Measurements from ENCODE around the gene ATG16L2. TPM values are rescaled to one million over a fixed set of nuclear protein-coding genes. Genes with fewer than 3 reads are reported as not detected.

Gene ATG16L2
- total and polyA plus RNA-seq, 3 donors from 2014 or later: 16.2 to 39.5 (median 33.8) TPM

DNA sequence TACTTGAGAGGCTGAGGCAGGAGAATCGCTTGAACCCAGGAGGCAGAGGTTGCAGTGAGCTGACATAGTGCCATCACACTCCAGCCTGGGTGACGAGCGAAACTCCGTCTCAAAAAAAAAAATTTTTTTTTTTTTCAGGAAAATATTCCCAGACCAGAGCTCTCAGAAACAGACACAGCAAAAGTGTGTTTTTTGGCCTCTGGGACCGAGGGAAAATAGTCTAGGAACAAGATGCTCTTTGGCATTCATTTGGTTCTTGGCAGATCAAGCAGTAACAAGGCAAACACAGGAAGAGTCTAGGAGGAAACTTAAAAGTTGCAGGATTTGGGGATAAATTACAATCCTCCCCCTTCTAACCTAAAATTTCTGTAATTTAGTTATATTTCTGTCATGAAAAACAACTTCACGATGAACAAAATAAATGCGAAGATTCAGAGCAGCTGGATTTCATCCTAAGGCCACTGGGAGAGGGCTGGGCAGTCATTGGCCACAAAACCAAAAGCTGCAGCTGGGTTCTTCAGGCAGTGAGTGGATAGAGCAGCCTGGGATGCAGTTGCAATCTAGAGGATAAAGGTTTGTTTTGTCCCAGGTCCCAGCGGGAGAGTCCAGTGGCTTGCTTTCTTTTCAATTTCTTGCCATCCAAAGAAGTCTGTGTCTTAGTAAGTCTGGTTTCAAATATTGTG is 19.7 kb downstream of the ATG16L2 start:
- WGBS, 2 donors: 32 to 38% methylated on average over 8 of the region's 8 CpGs
- H3K4me3 ChIP-seq: no peak overlapping the region
- H3K36me3 ChIP-seq (ENCODE audit: low read depth, missing control alignments): no peaks in the 10 kb centered on the region
- H3K27me3 ChIP-seq: no peaks in the 10 kb centered on the region
- TF ChIP-seq, protein P1, sequence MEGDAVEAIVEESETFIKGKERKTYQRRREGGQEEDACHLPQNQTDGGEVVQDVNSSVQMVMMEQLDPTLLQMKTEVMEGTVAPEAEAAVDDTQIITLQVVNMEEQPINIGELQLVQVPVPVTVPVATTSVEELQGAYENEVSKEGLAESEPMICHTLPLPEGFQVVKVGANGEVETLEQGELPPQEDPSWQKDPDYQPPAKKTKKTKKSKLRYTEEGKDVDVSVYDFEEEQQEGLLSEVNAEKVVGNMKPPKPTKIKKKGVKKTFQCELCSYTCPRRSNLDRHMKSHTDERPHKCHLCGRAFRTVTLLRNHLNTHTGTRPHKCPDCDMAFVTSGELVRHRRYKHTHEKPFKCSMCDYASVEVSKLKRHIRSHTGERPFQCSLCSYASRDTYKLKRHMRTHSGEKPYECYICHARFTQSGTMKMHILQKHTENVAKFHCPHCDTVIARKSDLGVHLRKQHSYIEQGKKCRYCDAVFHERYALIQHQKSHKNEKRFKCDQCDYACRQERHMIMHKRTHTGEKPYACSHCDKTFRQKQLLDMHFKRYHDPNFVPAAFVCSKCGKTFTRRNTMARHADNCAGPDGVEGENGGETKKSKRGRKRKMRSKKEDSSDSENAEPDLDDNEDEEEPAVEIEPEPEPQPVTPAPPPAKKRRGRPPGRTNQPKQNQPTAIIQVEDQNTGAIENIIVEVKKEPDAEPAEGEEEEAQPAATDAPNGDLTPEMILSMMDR (IDR thresholded peaks at IDR 0.05): no peak
- TF ChIP-seq POLR2A (IDR thresholded peaks at IDR 0.05): no peak
- DNase-seq: no peak
- H3K9me3 ChIP-seq: no peaks in the 10 kb centered on the region
- intact Hi-C loops (cut with DNase I; ENCODE audit: low total_unique reads): loop anchor here (5.0 kb wide), 1 partner anchor 343 kb away; no protein-coding TSS in a partner anchor
- H3K4me1 ChIP-seq: peaks cover 54% of the 10 kb centered on the region
- H3K27ac ChIP-seq: peak overlapping the region; percentile 81 to 86

DNA sequence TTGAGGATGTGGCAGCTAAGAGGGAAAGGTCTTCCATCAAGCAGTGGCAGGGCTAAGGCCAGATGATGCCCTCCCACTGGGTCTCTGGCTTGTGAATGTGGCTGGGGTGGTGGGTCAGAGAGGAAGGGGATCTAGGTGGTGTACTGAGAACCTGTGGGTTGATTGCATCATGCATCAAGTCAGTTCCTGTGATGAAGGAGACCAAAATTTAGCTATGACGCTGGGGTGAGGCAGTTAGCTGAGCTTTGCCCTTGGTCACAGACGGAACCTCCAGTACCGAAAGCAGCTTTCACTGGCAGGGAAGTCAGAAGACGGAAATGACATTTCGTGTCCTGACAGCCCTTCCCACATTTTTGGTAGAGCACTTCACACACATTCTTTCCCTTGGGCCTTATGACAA is 20.7 kb downstream of the ATG16L2 start:
- Histone ChIP-seq H3K4me3 (no peak overlapping the region), H3K4me1 (peaks cover 54% of the 10 kb centered on the region), H3K27ac (peak overlapping the region; percentile 81 to 86), H3K9me3 (no peaks in the 10 kb centered on the region), H3K27me3 (no peaks in the 10 kb centered on the region), H3K36me3 (ENCODE audit: low read depth, missing control alignments) (no peaks in the 10 kb centered on the region)
- no peak for DNase-seq
- TF ChIP-seq, protein P1 (IDR thresholded peaks at IDR 0.05): no peak
- TF ChIP-seq POLR2A (IDR thresholded peaks at IDR 0.05): no peak
- intact Hi-C loops (cut with DNase I; ENCODE audit: low total_unique reads): loop anchor here (5.0 kb wide), 1 partner anchor 342 kb away; no protein-coding TSS in a partner anchor
- 50 to 53% methylated on average over 5 of the region's 5 CpGs for WGBS, 2 donors

DNA sequence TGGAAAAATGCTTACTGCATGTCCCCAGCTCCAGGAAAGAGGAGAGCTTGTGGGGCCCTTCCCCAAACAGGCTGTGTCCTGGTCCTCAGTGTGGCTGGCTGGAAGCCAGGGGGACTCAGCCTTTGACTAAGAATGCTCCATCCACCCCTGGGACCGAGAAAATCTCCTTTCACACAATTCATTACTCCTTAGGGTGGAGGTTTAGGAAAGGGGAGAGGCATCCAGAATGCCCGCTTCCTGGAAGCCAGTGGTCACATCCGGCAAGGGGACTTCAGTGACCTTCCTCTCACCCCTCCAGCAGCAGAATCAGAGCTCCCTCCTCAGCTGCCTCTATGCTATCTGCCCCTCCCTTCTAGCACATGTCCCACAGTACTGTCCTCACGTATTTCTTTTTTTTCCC is 21.9 kb downstream of the ATG16L2 start:
- 34 to 55% methylated on average over 4 of the region's 4 CpGs for WGBS, 2 donors
- Histone ChIP-seq H3K4me3 (no peak overlapping the region), H3K27me3 (no peaks in the 10 kb centered on the region), H3K4me1 (peaks cover 54% of the 10 kb centered on the region), H3K27ac (peak overlapping the region; percentile 59 to 86), H3K36me3 (ENCODE audit: low read depth, missing control alignments) (no peaks in the 10 kb centered on the region), H3K9me3 (no peaks in the 10 kb centered on the region)
- no peak for DNase-seq
- no peak for TF ChIP-seq POLR2A (IDR thresholded peaks at IDR 0.05)
- TF ChIP-seq, protein P1 (IDR thresholded peaks at IDR 0.05): no peak
- intact Hi-C loops (cut with DNase I; ENCODE audit: low total_unique reads): no loop called here

DNA sequence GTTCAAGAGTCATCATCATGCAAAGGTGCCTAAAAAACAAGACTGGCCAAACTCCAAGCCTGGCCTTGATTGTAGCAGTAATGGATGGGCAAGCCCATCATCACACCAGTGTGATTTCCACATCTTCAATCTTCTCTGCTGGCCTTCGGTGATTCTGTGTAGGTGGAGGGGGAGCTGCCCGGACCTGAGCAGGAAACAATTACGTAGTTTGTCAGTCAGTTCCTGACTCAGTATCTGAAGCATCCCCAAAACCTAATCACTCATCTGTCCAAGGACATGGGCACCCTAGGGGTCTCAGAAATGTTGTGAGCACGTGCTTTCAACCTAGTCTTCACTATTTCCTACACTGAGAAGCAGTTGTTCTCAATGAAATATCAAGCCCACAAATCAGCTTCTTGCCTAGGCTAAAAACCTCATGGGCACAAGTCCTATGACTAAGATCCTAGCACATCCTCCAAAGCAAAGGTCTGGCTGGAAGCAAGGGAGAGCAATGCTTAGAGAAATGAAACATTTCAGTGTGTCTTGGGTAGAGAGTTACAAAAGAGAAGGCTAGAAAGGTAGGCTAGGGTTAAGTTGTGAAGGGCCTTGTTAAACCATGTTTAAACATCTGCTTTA is 24.6 kb downstream of the ATG16L2 start:
- TF ChIP-seq, protein P1 (IDR thresholded peaks at IDR 0.05): no peak
- no peak for TF ChIP-seq POLR2A (IDR thresholded peaks at IDR 0.05)
- Histone ChIP-seq H3K4me1 (peaks cover 33% of the 10 kb centered on the region), H3K9me3 (no peaks in the 10 kb centered on the region), H3K27me3 (no peaks in the 10 kb centered on the region), H3K4me3 (no peak overlapping the region), H3K36me3 (ENCODE audit: low read depth, missing control alignments) (no peaks in the 10 kb centered on the region), H3K27ac (no peak overlapping the region)
- WGBS, 2 donors: 63 to 71% methylated on average over 4 of the region's 4 CpGs
- no peak for DNase-seq
- intact Hi-C loops (cut with DNase I; ENCODE audit: low total_unique reads): no loop called here
